ENCODE data around the gene INA.
A peak's percentile ranks its signal among the peaks of the same experiment; 100 is the strongest.

GRCh38 chr10:103259989-103260388, 16.9 kb upstream of the INA start:
- no peak for TF ChIP-seq MAX (IDR thresholded peaks at IDR 0.05)
- 0 out of 6 replicates have a peak, but pooled peaks of 1 of the 3 experiments have one; percentile 2 for TF ChIP-seq CTCF (IDR thresholded peaks at IDR 0.05 in 2 of 3, conservative IDR thresholded peaks at IDR 0.05 in 1 of 3; ENCODE audit: borderline replicate concordance in 1 of 3, insufficient read depth in 1 of 3, low read depth in 2 of 3, low read length in 2 of 3)
- no peak for TF ChIP-seq REST (IDR thresholded peaks at IDR 0.05; ENCODE audit: low read depth)
- no peak for TF ChIP-seq JUND (IDR thresholded peaks at IDR 0.05)
- no peak for TF ChIP-seq ATF3 (IDR thresholded peaks at IDR 0.05)
- TF ChIP-seq POLR2A (IDR thresholded peaks at IDR 0.05; ENCODE audit: borderline replicate concordance, extremely low read depth, insufficient read depth, insufficient read length), result no peak
- no peak for TF ChIP-seq EZH2phosphoT487 (IDR thresholded peaks at IDR 0.05; ENCODE audit: borderline replicate concordance)
- no peak for TF ChIP-seq CEBPB (IDR thresholded peaks at IDR 0.05; ENCODE audit: low read depth)

Data from HCT116 (cell line).